Activated CD4-positive, alpha-beta memory T cell treated with anti-CD3 and anti-CD28 coated beads, Interleukin-2, amount 10 ng/mL, durations not matched to agents 7 days and 5 days (primary cell): ENCODE results near the gene CAMK2G. TPM values are rescaled to one million over a fixed set of nuclear protein-coding genes. Genes with fewer than 3 reads are reported as not detected.
"Not testable (repeated sequence)": the region's sequence is repeated elsewhere in the genome, so short reads cannot be mapped to it uniquely, and the experiment has no call there.

Experiments
- CTCF ChIA-PET: fragments of 350-600 bp; sonication (Branson Sonifier 250); formaldehyde crosslinking; loops from one replicate; lab custom pipeline; 2021; ENCODE audit warnings: antibody characterized with exemption, inconsistent platforms; lab: Charles Lee
- POLR2A ChIA-PET: fragments of 350-600 bp; sonication (Branson Sonifier 250); formaldehyde crosslinking; loops from one replicate; lab custom pipeline; 2021; ENCODE audit warnings: antibody characterized with exemption; lab: Charles Lee
- DNase-seq: peaks from one replicate; pipeline ENCODE4 v3.0.0-alpha.2; 2020
- H3K27ac Mint-ChIP-seq: one replicate; pipeline ENCODE4 v1.8.0; 2021; ENCODE audit warnings: mild to moderate bottlenecking, mixed read lengths
- H3K27me3 Mint-ChIP-seq: one replicate; pipeline ENCODE4 v1.8.0; 2021; ENCODE audit warnings: mixed read lengths
- H3K36me3 Mint-ChIP-seq: one replicate; pipeline ENCODE4 v1.8.0; 2021; ENCODE audit warnings: low read depth, mixed read lengths
- H3K4me1 Mint-ChIP-seq: one replicate; pipeline ENCODE4 v1.8.0; 2021; ENCODE audit warnings: mixed read lengths
- H3K4me3 Mint-ChIP-seq: one replicate; pipeline ENCODE4 v1.8.0; 2021; ENCODE audit warnings: mild to moderate bottlenecking, mixed read lengths
- H3K9me3 Mint-ChIP-seq: one replicate; pipeline ENCODE4 v1.8.0; 2021; ENCODE audit warnings: mixed read lengths
- total RNA-seq, 2 experiments: library from RNA; stranded (reverse); gene quantifications; one replicate each; pipeline ENCODE4 v1.2.3, GENCODE V29; 2021

Gene CAMK2G
- total RNA-seq, 2 experiments from 2014 or later, result 46.4 to 48.5 TPM

GRCh38 chr10:73842349-73842748 lies 32.0 kb downstream of the CAMK2G start:
- Mint-ChIP-seq H3K36me3 (peaks cover 44% of the 10 kb centered on the region), H3K9me3 (no peaks in the 10 kb centered on the region), H3K27ac (no peak overlapping the region), H3K27me3 (no peaks in the 10 kb centered on the region), H3K4me1 (no peaks in the 10 kb centered on the region), H3K4me3 (no peak overlapping the region)
- ChIA-PET CTCF (interaction anchor here (1.8 kb wide), 1 partner anchor 37 kb away, joined by 7 read pairs; no protein-coding TSS in a partner anchor), POLR2A (no interaction called here)
- DNase-seq, result no peak

- CTCF ChIA-PET, result interaction anchor here (1.8 kb wide), 1 partner anchor 38 kb away, joined by 7 read pairs; no protein-coding TSS in a partner anchor
- H3K27ac Mint-ChIP-seq, result no peak overlapping the region
- no peak overlapping the region for H3K4me3 Mint-ChIP-seq
- H3K36me3 Mint-ChIP-seq, result peaks cover 44% of the 10 kb centered on the region
- no peaks in the 10 kb centered on the region for H3K27me3 Mint-ChIP-seq
- DNase-seq, result no peak
- H3K9me3 Mint-ChIP-seq, result no peaks in the 10 kb centered on the region
- POLR2A ChIA-PET, result no interaction called here
- no peaks in the 10 kb centered on the region for H3K4me1 Mint-ChIP-seq
Measured at GRCh38 chr10:73841526-73842285, 32.6 kb downstream of the CAMK2G start.

GRCh38 chr10:73841061-73841421 lies 33.3 kb downstream of the CAMK2G start:
- ChIA-PET POLR2A (no interaction called here), CTCF (interaction anchor here (1.8 kb wide), 1 partner anchor 39 kb away, joined by 7 read pairs; no protein-coding TSS in a partner anchor)
- no peak overlapping the region for H3K4me3 Mint-ChIP-seq
- no peaks in the 10 kb centered on the region for H3K27me3 Mint-ChIP-seq
- no peaks in the 10 kb centered on the region for H3K4me1 Mint-ChIP-seq
- H3K27ac Mint-ChIP-seq, result no peak overlapping the region
- H3K36me3 Mint-ChIP-seq, result peaks cover 39% of the 10 kb centered on the region
- no peak for DNase-seq
- H3K9me3 Mint-ChIP-seq, result no peaks in the 10 kb centered on the region

DNA sequence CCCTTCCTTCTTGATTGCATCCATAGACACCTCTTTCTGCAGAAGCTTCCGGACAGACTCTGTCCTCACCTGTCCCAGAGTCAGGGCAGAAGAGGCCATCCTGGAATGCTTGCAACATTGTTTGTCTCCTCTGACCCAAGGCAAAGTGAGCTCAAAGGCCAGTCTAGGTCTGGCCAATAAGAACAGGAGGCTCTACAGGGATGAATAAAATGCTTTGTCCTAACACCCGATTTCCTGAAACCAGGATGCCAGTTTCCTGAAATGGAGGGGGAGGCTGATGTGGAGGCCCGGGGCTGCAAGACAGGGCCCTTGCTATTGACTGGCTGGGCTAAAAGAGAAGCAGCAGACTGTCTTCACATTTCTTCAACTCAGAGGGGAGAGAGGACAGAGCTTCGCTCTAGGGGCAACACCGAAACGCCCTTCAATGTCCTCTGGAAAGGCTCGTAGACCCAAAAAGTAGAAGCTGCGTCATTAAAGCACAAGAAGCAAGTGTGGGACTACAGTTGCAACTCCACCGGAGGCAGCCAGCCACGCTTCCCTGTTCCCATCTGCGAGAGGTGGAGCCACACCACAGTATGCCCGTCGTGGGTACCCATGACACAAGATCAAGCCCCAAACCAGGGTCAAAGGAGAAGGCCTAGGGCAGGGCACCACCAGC lies 33.8 kb downstream of the CAMK2G start:
- no peak overlapping the region for H3K27ac Mint-ChIP-seq
- no peaks in the 10 kb centered on the region for H3K9me3 Mint-ChIP-seq
- ChIA-PET CTCF (no interaction called here), POLR2A (interaction anchor here (2.3 kb wide), 1 partner anchor 18 kb away, joined by 6 read pairs; no protein-coding TSS in a partner anchor)
- no peak for DNase-seq
- peaks cover 34% of the 10 kb centered on the region for H3K36me3 Mint-ChIP-seq
- no peaks in the 10 kb centered on the region for H3K27me3 Mint-ChIP-seq
- no peak overlapping the region for H3K4me3 Mint-ChIP-seq
- H3K4me1 Mint-ChIP-seq, result no peaks in the 10 kb centered on the region

DNA sequence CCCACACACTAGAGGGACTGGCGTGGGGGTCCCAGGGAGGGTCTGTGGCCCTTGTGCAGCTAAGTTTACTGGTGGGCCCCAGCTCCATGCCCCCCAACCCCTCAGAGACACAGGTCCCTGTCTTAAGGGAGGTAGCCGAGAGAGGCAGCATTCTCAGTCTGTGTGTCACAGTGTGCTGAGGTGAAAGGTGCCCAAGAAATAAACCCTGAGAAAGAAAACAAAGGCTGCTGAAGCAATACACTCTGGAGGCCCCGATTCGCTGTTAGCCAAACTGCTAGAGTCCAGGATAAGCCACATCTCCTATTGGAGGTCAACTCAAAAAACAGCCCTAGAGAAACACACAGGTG lies 34.3 kb downstream of the CAMK2G start:
- peaks cover 34% of the 10 kb centered on the region for H3K36me3 Mint-ChIP-seq
- no peak overlapping the region for H3K27ac Mint-ChIP-seq
- H3K4me1 Mint-ChIP-seq, result no peaks in the 10 kb centered on the region
- DNase-seq, result no peak
- no peaks in the 10 kb centered on the region for H3K9me3 Mint-ChIP-seq
- H3K4me3 Mint-ChIP-seq, result no peak overlapping the region
- ChIA-PET CTCF (no interaction called here), POLR2A (interaction anchor here (2.3 kb wide), 1 partner anchor 17 kb away, joined by 6 read pairs; no protein-coding TSS in a partner anchor)
- no peaks in the 10 kb centered on the region for H3K27me3 Mint-ChIP-seq

DNA sequence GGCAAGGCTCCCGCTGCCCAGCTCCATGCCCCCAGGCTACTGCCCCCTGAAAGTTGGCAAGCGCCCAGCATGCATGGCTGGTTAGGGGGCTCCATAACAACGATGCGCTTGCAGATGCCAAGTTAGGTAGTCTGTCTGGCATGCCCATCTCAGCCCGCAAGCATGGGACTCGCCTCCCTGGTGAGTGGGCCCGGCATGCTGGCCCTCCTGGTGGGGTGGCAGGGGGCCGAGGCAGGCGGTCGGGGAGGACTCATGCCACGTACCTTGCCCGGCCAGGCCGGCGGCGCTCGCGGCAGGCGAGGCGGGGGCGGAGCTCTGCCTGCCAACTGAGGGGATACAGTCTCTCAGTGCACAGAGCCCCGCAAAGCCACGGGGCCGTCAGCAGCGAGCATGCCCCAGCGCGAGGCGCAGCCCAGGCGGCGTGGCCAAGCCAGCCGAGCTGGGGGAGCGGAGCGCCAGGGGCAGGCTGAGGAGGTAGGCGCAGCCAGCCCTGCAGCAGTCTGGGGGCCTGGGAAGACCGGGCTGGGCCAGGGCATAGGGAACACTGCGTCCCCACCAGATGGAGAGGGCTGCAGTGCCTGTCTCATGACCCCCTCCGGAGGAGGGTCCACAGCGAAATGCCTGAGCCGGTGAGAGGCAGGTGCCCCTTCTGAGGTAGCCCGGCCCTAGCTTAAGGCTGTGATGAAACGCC lies 34.9 kb downstream of the CAMK2G start:
- H3K9me3 Mint-ChIP-seq, result no peaks in the 10 kb centered on the region
- H3K4me1 Mint-ChIP-seq, result no peaks in the 10 kb centered on the region
- H3K36me3 Mint-ChIP-seq, result peaks cover 37% of the 10 kb centered on the region
- H3K27ac Mint-ChIP-seq, result no peak overlapping the region
- no peaks in the 10 kb centered on the region for H3K27me3 Mint-ChIP-seq
- ChIA-PET POLR2A (interaction anchor here (0.5 to 2.3 kb wide), 4 partner anchors 9 to 36 kb away, joined by 3 to 6 read pairs (median 3); no protein-coding TSS in a partner anchor), CTCF (no interaction called here)
- H3K4me3 Mint-ChIP-seq, result no peak overlapping the region
- no peak for DNase-seq

- no peak overlapping the region for H3K27ac Mint-ChIP-seq
- H3K4me1 Mint-ChIP-seq, result no peaks in the 10 kb centered on the region
- peaks cover 37% of the 10 kb centered on the region for H3K36me3 Mint-ChIP-seq
- CTCF ChIA-PET, result interaction anchor here (0.8 kb wide), 1 partner anchor 11 kb away, joined by 4 read pairs; no protein-coding TSS in a partner anchor
- POLR2A ChIA-PET, result interaction anchor here (0.5 to 2.3 kb wide), 4 partner anchors 10 to 37 kb away, joined by 3 to 6 read pairs (median 3); no protein-coding TSS in a partner anchor
- DNase-seq, result no peak
- H3K9me3 Mint-ChIP-seq, result no peaks in the 10 kb centered on the region
- no peaks in the 10 kb centered on the region for H3K27me3 Mint-ChIP-seq
- no peak overlapping the region for H3K4me3 Mint-ChIP-seq
Measured at GRCh38 chr10:73838827-73839226, 35.5 kb downstream of the CAMK2G start.

DNA sequence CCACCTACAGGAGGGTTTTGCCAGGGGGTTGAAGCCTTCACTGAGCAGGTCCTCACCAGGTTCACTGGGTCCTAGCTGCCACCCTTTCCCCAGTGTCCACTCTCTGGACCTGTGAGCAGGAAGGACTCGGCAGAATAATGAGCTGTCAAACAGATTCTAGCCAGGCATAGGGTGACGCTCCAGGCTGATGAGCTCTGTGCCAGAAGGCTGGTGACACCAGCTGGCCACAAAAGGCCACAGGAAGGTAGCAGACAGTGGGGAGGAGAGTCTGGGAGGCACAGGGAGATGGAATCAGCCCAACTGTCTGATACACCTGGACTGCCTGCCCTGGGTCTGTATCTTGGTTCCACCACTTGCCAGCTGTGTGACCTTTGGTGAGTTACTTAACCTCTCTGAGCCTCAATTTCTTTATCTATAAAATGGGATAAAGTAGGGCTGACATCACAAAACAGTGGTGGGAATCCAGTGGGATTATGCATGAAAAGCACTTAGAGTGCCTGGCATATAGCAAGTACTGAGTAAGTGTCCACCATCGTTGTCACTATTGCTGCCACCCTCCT lies 36.3 kb downstream of the CAMK2G start:
- no peaks in the 10 kb centered on the region for H3K4me1 Mint-ChIP-seq
- ChIA-PET POLR2A (interaction anchor here (1.0 to 2.3 kb wide), 3 partner anchors 11 to 38 kb away, joined by 3 to 6 read pairs (median 3); no protein-coding TSS in a partner anchor), CTCF (interaction anchor here (0.6 to 0.8 kb wide), 2 partner anchors 12 to 52 kb away, joined by 3 to 4 read pairs; no protein-coding TSS in a partner anchor)
- no peak for DNase-seq
- H3K4me3 Mint-ChIP-seq, result no peak overlapping the region
- H3K36me3 Mint-ChIP-seq, result peaks cover 32% of the 10 kb centered on the region
- H3K9me3 Mint-ChIP-seq, result no peaks in the 10 kb centered on the region
- no peak overlapping the region for H3K27ac Mint-ChIP-seq
- no peaks in the 10 kb centered on the region for H3K27me3 Mint-ChIP-seq

DNA sequence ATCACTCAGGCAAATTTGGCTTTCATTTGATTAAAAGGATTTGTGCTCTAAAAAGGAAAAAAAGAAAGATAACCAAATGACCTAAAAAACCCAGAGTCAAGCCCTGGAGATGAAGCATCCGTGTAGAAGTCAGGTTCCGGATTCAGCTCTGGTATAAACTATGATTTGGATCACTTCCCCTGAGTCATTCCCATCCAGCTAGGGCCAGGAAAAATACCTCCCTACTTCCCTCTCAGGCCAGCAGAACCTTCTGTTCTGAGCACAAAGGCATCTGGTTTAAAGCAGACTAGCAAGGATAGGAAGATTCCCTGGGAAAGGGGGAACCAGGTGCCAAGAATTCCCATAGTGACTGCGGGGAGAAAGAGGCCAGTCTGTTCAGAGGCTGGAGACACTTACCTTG lies 37.3 kb downstream of the CAMK2G start:
- DNase-seq, result no peak
- Mint-ChIP-seq H3K36me3 (peaks cover 26% of the 10 kb centered on the region), H3K27me3 (no peaks in the 10 kb centered on the region), H3K4me1 (no peaks in the 10 kb centered on the region), H3K27ac (no peak overlapping the region), H3K4me3 (no peak overlapping the region), H3K9me3 (no peaks in the 10 kb centered on the region)
- ChIA-PET CTCF (interaction anchor here (0.6 to 1.2 kb wide), 2 partner anchors 8 to 43 kb away, joined by 3 to 5 read pairs; no protein-coding TSS in a partner anchor), POLR2A (no interaction called here)

- no peaks in the 10 kb centered on the region for H3K9me3 Mint-ChIP-seq
- CTCF ChIA-PET, result interaction anchor here (0.6 to 1.2 kb wide), 2 partner anchors 9 to 43 kb away, joined by 3 to 5 read pairs; no protein-coding TSS in a partner anchor
- no peaks in the 10 kb centered on the region for H3K27me3 Mint-ChIP-seq
- POLR2A ChIA-PET, result no interaction called here
- no peak overlapping the region for H3K27ac Mint-ChIP-seq
- H3K4me3 Mint-ChIP-seq, result no peak overlapping the region
- DNase-seq, result no peak
- peaks cover 21% of the 10 kb centered on the region for H3K36me3 Mint-ChIP-seq
- no peaks in the 10 kb centered on the region for H3K4me1 Mint-ChIP-seq
Measured at GRCh38 chr10:73836427-73836980, 37.9 kb downstream of the CAMK2G start.

- ChIA-PET CTCF (interaction anchor here (1.1 to 2.5 kb wide), 2 partner anchors 50 to 51 kb away, joined by 4 to 9 read pairs; no protein-coding TSS in a partner anchor), POLR2A (interaction anchor here (1.3 kb wide), 1 partner anchor 13 kb away, joined by 6 read pairs; no protein-coding TSS in a partner anchor)
- H3K36me3 Mint-ChIP-seq, H3K27me3 Mint-ChIP-seq, H3K9me3 Mint-ChIP-seq, H3K4me3 Mint-ChIP-seq, H3K4me1 Mint-ChIP-seq, H3K27ac Mint-ChIP-seq, DNase-seq: not testable (repeated sequence)
Measured at GRCh38 chr10:73829090-73829489, 45.3 kb downstream of the CAMK2G start.

- Mint-ChIP-seq H3K4me3 (no peak overlapping the region), H3K27ac (no peak overlapping the region), H3K36me3 (peaks cover 12% of the 10 kb centered on the region), H3K4me1 (no peaks in the 10 kb centered on the region), H3K9me3 (no peaks in the 10 kb centered on the region), H3K27me3 (no peaks in the 10 kb centered on the region)
- ChIA-PET POLR2A (interaction anchor here (1.3 kb wide), 1 partner anchor 12 kb away, joined by 6 read pairs; no protein-coding TSS in a partner anchor), CTCF (interaction anchor here (0.6 to 1.1 kb wide), 2 partner anchors 51 to 321 kb away, joined by 3 to 4 read pairs; no protein-coding TSS in a partner anchor)
- DNase-seq, result no peak
Measured at GRCh38 chr10:73828161-73828560, 46.2 kb downstream of the CAMK2G start.
